HG03439 (cell line): ENCODE results near the gene GABRR1.

ENCODE experiments used
- ATAC-seq: cut with Tn5 transposase; IDR thresholded peaks from one replicate; pipeline ENCODE4 v1.9.1; 2021; ENCODE audit warnings: mild to moderate bottlenecking, moderate library complexity; ENCODE audit not compliant: unreplicated experiment

Gene GABRR1

DNA sequence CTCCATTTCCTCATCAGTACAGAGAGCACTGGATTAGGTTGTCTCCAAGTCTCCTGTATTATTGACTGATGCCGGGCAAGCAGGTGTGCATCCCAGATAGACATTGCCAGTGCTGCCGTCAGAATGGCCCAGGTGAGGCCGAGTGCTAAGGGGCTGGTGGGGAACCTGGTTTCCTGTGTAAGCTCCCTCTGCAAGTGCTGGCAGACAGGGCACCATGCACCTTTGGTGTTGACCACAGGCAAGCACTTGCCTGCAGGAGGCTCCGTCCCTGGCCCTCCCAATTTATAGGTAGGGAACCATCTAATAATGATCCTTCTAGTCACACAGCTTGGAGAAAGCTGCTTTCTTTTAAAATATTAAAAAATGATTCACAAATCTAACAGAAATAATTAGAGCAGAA, 747 bp downstream of the GABRR1 start:
- ATAC-seq: no peak

DNA sequence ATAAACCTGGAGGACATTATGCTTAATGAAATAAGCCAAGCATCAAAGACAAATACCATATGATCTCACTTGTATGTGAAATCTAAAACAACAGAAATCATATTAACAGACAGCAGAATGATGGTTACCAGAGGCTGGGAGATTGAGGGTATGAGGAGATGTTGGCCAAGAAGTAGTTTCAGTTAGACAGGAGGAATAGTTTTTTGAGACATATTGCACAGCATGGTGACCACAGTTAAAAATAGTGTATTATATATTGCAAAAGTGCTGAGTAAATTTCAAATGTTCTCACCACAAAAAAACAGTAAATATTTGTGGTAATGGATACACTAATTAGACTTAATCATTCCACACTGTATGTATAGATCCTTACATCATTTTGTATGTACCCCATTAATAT, 1.8 kb downstream of the GABRR1 start:
- ATAC-seq: no peak

DNA sequence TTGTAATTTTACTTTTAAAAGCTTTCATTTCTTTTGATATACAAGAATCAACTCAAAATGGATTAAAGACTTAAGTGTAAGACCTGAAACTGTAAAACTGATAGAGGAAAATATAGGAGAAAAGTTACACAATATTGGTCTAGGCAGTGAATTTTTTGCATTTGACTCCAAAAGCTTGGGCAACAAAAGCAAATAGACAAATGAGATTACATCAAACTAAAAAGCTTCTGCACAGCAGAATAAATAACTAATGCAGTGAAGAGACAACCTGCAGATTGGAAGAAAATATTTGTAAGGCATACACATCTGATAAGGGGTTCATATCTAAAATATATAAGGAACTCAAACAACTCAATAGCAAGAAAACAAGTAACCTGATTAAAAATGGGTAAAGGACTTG, 3.0 kb downstream of the GABRR1 start:
- no peak for ATAC-seq

DNA sequence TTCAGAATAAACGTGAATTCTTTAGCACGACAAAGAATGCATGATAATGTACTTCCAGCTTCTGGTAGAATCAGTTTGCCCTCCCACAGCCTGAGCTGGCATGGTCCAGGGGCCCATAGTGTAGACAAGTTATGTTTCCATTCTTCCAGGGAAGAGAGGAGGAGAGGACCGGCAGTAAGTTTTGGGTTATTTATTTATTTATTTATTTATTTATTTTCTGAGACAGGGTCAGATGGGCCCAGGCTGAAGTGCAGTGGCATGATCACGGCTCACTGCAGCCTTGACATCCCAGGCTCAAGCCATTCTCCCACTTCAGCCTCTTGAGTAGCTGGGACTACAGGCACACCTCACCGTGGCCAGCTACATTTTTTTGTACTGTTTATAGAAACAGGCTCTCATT, 4.7 kb downstream of the GABRR1 start:
- no peak for ATAC-seq

DNA sequence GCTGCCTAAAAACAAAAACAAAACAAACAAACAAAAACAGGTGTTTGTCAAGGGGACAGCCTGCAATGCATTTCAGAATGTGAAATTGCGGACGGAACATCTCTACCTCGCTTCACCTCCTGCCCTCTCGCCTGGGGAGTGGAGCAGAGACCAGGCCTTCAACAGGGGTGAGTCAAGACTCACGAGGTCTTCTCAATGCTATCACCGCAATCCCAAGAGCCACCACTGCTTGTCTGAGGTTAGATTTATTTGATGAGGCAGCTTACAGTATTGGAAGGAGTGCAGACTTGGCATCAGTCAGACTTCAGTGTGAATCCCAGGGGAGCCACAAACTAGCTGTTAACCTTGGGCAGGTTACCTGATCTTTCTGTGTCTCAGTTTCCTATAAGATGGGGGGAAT, 7.7 kb downstream of the GABRR1 start:
- no peak for ATAC-seq

DNA sequence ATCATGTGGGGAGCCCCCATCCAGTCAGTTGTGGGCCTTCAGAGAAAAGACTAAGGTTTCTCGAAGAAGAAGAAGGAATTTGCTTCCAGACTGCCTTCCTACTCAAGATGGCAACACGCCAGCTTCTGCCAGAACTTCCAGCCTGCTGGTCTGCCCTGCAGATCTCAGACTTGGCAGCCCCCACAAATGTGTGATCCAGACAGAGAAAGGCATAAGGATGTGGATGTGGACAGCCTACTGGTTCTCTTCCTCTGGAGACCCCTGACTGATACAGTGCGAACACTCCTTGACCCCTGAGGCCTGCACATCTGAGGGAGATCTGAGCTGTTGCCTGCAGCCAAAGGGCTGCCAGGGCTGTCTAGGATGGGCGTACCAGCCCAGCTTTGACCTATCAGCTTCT, 8.6 kb downstream of the GABRR1 start:
- ATAC-seq: no peak

DNA sequence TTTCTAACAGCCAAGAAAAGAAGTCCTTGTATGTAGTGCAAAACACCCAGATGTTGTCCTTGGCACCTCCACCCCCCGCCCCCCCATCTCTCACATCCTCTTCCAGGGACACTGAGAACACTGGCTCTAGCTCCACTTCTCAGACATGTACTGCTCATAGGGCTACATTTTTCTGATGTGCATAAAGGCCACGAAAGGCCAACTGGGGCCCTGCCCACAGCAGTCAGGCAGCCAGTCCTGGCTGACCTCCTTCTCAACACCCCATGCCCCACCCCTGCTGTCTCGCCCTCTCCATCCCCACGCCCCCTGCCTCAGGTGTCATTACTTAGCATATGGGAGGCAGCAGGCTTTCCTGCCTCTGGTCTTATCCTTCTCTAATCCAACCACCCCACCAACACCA, 11.3 kb downstream of the GABRR1 start:
- ATAC-seq: no peak

DNA sequence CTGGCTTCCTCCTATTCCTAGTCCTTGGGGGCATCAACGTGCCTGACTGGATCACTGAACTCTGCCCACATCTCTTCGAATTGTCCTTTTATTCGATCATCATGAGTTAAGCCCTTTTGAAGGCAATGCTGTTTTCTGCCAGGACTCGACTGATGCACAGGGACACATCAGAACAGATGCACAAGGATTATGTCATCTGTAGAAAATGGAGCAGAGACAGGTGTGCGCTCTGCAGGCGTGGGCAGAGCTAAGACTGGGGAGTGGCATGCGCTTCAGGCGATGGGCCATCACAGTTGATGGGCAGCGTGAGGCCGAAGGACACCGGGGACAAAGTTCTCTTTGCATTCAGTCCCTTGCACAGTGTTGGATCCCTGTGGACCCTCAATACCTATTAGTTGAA, 13.1 kb downstream of the GABRR1 start:
- no peak for ATAC-seq

DNA sequence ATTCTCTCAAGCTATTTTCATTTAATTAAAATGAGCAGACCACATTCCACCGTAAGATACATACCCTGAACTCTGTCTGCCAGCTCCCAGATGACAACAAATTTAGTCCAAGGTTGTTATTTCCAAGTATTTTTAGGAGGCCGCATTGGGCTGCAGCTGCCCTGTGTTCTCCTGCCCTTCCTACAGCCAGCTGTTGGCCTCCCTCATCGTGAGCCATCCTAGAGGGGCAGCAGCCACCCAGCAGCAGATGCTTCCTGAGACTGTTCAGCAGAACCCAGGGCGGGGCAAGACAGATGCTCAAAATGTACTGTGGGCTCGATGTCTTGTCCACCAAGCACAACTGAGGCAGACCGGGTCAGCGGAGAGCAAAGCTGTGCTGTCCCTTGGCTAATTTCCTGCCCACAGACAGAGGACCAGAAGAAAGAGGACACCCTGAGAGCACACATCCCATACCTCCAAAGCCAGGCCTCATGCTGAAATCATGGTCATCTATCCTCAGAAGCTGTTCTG, 16.4 kb downstream of the GABRR1 start:
- no peak for ATAC-seq

DNA sequence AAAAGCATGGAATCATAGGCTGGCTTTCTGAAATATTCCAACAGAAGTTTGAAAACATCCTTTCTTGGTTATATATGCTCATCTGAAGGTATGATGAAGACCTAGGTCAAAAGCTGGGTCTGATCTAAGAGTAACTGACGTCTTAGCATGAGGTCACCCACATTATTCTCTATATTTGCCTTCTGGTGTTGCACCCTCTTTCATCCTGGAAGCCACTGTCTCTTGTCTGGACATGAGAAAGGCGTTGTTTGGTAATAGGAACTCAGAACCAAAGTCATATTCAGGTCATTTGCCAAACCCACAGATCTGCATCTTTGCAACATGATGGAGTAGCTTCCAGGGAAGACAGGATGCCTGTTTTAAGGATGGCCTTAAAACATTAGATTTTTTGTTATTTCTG, 17.6 kb downstream of the GABRR1 start:
- no peak for ATAC-seq

DNA sequence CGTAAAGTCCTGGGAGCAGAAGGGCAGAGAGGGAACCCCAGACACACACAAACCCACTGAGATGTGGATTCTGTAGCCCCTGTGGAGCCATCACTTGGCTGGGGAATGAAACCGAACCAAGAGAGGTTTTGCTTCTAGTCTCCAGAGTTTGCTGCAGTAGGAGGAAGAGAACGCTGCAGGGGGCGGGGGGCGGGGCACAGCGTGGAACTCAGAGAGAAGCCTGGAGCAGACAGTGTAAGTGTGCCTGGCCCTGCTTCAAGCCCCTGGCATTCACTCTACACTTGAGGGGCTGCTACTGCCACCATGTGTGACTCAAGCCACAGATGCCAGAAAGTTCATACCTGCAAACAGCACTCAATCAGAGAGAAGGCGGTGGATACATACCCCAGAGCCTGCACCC, 18.9 kb downstream of the GABRR1 start:
- no peak for ATAC-seq

DNA sequence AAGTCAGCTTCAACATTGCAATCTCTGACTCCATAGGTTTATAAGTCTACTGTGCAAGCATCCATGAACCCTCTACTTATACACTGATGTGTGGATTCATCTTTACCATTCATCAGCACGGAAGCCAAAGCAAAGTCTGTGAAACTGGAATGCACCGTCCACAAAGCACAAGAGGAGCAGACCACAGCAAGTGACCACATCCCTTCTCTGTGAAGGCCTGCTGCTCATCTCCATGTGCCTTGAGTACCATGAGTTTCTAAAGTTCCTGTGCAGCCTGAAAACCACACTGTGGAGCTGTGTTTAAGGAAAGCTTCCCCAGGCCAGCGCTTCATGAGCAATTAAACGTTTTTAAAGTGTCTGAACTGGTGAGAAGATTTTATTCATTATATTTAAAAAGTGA, 20.0 kb downstream of the GABRR1 start:
- no peak for ATAC-seq

DNA sequence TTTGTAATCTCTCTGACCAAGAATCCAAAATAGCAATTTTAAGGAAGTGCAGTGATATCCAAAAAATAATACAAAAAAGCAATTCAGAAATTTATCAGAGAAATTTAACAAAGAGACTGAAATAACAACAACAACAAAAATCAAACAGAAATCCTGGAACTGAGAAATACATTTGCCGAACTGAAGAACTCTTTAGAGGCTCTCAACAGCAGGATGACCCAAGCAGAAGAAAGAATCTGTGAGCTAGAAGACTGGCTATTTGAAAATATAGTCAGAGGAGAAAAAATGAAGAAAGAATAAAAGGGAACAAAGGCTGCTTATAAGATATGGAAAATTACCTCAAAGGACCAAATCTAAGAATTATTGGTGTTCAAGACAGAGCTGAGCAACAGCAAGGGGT, 22.6 kb downstream of the GABRR1 start:
- no peak for ATAC-seq

DNA sequence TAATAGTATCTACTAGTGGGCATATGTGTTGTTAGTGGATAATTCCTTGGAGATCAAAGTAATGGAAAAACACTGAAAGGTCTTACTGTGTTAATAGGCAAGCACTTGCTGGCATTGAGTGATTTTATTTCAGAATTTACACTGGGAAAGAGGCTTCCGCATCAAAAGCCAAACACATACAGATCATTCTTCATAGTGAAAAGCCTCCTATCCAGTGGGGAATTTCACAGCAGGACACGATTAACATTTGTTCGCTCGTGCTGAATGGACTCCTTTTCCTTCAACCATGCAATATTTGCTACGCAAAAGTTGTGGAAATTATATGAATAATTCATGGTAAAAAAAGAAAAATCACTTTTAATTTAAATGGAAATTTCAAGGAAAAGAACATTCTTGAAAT, 26.4 kb downstream of the GABRR1 start:
- ATAC-seq: no peak

DNA sequence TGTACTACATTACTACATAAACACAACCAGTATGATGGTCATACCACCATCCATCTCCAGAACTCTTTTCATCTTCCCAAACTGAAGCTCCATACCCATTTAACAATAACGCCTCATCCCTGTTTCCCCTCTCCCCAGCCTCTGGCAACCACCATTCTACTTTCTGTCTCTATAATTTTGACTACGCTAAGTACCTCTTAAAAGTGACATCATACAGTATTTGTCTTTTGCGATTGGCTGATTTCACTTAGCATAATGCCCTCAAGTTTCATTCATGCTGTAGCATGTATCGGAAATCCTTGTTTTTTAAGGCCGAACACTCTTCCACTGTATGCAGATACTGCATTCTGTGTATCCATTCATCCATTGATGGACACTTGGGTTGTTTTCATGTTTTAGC, 29.7 kb downstream of the GABRR1 start:
- no peak for ATAC-seq

DNA sequence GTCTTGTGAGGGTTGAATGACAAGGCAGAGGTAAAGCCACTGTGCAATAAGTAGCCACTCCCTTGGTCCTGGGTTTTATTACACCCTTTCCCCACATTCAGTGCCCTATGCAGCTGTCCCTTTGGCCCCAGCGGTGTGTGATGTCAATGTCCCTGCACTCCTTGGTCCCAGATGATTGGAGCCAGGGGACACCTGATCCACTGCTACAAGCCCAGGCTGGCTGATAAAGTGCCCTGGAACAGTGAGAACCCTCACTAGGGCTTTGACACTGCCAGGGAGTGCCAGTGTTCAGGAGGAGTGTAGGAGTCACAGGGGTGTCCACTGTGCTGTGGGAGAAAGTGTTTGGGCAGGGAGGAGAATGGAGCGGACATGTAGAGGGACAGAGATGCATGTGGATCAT, 30.4 kb downstream of the GABRR1 start:
- ATAC-seq: no peak

DNA sequence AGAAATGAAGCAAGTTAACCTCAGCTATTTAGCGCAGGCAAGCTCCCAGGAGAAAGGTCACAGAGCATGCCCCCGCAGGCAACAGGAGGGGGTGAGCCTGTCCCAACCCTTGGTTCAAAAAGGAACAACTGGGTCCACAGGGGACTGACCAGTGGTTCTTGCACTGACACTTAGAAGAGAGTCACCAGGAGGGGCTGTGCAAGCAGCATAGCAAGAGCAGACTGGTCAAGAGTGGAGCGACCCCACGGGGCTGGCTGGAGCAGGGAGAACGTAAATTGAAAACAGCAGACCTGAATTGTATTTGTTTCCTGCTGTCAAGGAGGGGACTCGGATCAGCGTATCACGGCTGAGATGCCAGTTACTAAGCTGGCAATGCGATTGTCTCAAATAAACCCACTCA, 32.8 kb downstream of the GABRR1 start:
- no peak for ATAC-seq

DNA sequence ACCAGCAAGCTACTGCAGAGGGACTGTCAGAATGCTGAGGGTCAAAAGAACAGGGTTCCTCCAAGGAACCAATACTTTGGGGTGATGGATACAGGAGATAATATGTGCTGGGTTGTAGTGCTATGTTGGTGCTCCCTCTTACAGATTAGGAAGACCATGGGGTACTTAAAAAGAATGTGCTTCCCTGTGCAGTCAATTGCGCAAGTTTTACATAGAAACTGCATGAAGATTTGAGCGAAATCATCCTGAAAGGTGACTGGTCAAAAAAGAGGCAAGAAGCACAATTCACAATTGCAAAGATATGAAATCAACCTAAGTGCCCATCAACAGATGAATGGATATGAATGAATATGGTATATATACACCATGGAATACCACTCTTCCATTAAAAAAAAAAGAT, 33.9 kb downstream of the GABRR1 start:
- ATAC-seq: no peak

DNA sequence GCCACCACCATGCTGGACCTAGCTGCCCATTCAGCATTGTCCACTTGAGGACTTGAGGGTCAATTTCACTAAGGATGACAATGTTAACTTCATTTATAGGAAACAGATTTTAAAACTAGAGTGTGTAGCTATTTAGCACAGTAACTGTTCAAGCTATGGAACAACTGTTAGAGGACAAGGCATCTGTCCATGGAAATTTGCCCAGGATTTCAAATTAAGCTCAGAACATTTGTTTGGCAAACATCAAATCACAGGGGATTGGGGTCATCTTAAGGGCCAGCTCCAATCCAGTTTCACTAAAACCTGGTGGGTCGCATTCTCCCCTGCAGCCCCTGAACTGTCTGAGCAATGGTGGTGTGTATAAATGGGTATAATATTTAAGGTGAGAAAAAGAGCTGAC, 36.2 kb downstream of the GABRR1 start:
- no peak for ATAC-seq

DNA sequence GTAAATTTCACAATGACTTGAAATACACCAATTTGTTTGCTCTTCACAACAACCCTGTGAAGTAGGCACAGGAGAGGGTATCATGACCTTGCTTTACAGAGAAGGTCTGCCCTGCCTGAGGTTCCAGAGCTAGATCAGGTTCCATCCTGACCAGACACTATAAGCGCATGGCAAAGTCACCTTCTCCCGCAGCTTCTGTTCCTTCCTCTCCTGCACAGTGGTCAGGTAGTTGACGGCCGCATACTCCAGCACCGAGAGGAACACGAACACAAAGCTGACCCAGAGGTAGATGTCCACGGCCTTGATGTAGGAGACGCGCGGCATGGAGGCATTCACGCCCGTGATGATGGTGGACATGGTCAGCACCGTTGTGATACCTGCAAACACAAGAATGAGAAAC, 37.0 kb downstream of the GABRR1 start:
- no peak for ATAC-seq

DNA sequence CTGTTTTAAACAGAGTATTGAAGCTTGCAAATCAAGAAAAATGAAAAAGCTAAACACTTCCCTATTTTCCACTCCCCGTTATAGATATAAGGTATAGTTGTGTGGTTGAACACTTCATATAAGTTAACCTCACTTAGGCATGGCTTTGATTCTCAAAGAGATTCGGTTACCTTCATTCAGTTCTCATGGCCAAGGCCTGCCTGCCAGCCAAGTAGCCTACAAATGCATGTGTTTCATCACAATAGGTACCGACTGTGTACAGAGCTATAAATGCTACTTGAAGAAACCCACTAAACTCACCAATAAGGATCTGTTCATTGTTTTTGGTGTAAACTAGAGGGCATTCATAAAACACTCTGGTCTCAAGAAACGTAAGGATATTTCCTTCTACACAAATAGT, 43.5 kb downstream of the GABRR1 start:
- ATAC-seq: no peak

DNA sequence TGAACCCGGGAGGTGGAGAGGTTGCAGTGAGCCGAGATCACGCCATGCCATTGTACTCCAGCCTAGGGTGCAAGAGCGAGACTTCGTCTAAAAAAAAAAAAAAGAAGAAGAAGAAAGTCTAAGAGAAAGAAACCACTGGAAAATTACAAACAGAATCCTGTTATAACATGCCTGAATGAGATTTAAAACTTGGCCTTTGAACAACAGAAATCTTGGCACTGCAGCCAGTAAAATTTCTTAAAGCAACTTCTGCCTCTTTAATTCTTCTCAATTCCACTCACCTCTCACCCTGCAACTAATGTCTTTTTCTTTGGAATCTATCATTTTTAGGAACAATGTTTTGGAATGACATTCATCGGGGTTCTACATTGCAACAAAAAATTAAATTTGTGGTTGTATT, 45.0 kb downstream of the GABRR1 start:
- ATAC-seq: no peak

DNA sequence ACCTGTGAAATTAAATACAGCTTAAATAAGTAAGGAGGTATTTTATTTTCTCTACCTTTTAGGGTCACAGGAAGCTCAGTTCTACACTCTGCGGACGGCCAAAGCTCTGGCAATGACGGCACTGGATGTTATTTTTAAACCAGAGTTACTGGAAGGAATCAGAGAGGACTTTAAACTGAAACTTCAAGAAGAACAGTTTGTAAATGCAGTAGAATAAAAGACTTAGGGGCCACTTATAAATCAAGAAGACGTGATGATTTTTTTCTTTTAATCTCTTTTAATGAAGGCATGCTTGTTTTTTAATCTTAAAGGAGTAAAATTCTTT, 55.1 kb downstream of the GABRR1 start:
- no peak for ATAC-seq
